GM12864 (cell line): ENCODE data around the gene FLNB.

Source experiments
- DNase-seq: peaks from one replicate; pipeline ENCODE4 v3.0.0-alpha.2; 2011; ENCODE audit warnings: low read depth
- H3K4me3 ChIP-seq: 2 replicates; pipeline ENCODE4 v1.5.1; 2011; ENCODE audit warnings: mild to moderate bottlenecking, low read depth, low read length, control low read depth
- CTCF ChIP-seq: IDR thresholded peaks from 2 replicates; pipeline ENCODE4 v1.5.1; 2011; ENCODE audit warnings: low read depth, mild to moderate bottlenecking, moderate library complexity, low read length, control low read depth, inconsistent platforms; ENCODE audit errors: missing control alignments

Gene FLNB

DNA sequence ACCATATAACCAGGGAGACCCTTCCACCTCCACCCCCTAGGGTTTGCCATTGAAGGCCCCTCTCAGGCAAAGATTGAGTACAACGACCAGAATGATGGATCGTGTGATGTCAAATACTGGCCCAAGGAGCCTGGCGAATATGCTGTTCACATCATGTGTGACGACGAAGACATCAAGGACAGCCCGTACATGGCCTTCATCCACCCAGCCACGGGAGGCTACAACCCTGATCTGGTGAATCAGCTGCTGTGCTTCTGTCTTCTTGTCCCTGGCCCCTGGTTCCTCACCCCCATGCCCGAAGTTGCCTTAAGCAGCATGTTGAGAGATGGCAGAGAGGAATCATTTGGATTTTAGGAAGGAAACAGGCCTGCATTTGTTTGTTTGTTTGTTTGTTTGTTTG lies 98.4 kb downstream of the FLNB start:
- no peak for TF ChIP-seq CTCF
- DNase-seq: no peak

GRCh38 chr3:58107597-58107996 lies 99.4 kb downstream of the FLNB start:
- no peak overlapping the region for H3K4me3 ChIP-seq
- DNase-seq: no peak
- TF ChIP-seq CTCF: no peak

More for the DNA sequence above, 98.4 kb downstream of the FLNB start:
- H3K4me3 ChIP-seq: no peak overlapping the region

DNA sequence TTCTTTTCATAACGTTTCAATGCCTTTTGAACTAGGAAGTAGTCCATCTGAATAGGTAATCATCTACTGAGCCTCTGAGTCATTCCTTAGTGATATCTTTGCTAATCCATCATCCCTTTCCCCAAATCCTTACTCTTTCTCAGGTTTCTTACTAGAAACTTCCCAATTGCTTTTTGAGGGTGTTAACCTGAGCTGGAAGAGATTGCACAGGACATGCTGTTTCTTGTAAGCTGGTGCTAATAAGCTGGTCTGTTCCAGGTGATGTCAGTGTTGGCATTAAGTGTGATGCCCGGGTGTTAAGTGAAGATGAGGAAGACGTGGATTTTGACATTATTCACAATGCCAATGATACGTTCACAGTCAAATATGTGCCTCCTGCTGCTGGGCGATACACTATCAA lies 101.5 kb downstream of the FLNB start:
- no peak for DNase-seq
- no peak overlapping the region for H3K4me3 ChIP-seq
- no peak for TF ChIP-seq CTCF

DNA sequence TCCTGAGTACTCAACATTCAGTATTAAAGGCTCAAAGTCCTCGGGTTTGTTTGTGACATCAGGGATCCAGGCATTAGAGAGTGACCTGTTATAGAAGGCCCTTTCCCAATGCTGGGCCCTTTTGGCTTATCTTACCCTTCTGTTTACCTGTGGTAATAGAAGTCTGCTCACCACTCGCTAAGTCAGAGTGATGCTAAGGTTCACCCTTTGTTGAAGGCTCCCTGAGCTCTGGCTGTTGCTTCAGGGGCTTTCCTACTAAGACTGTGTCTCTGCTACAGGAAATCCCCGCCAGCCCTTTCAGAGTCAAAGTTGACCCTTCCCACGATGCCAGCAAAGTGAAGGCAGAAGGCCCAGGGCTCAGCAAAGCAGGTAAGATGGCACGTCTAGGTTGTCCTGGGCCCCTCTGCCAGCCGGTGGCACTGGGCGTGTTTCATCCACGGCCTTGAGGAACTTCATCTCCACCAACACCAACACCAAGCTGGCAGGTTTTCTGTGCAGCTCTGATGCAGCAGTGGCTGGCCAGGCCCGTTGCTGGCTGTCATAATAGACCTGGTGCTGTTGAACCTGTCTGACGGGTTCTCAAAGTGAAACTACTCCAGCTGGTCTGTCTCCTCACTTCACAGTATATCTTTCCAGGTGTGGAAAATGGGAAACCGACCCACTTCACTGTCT lies 103.4 kb downstream of the FLNB start:
- H3K4me3 ChIP-seq: no peak overlapping the region; the same call in 1 of the 2 replicates
- peak; percentile 38 for DNase-seq
- TF ChIP-seq CTCF: no peak

GRCh38 chr3:58112185-58112535 lies 103.9 kb downstream of the FLNB start:
- TF ChIP-seq CTCF: no peak
- no peak overlapping the region; the same call in 1 of the 2 replicates for H3K4me3 ChIP-seq
- no peak for DNase-seq

- TF ChIP-seq CTCF: no peak
- H3K4me3 ChIP-seq: no peak overlapping the region
- no peak for DNase-seq
These were observed 107.0 kb downstream of the FLNB start for GRCh38 chr3:58115175-58115574.
